ENCODE data around the gene MYCBP2. TPM values are rescaled to one million over a fixed set of nuclear protein-coding genes. Genes with fewer than 3 reads are reported as not detected.

The MYCBP2 gene
- total and polyA plus RNA-seq, 2 experiments from 2014 or later: 23.3 to 63.3 TPM

DNA sequence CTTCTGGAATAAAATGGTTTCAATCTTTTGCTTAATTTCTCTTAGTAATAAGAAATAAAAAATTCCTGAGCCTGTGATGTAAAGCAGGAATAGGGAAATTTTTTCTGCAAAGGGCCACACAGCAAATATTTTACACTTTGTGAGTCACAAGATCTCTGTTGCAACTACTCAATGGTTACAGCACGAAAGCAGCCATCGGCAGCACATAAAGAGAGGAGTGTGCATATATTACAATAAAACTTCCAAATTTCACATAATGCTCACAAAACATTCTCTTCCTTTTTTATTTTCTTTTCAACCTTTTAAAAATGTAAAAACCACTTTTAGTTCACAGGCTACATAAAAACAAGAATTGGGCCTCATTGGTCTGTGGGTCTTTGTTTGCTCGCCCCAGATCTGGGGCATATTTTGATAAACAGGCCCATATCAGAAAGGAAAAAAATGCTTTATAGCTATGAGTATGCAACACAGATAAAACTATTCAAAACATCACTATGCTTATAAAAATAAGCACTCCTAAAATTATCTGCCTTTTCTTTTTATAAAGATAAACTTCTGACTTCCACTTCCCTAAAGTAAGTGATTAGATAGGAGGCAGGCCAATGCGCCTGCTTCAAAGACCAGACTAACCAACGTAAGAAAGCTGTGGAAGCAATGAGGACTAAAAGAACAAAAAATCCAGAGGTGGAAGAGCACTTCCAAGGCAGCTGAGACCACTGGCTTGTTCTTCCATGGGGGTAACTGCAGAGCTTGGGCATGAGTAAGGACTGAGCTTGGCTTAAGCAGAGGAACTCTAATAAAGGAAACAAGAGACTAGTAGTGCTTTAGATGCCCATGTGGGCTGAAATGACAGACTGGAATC lies 26.5 kb downstream of the MYCBP2 start:
- no peak for TF ChIP-seq EZH2phosphoT487 (IDR thresholded peaks at IDR 0.05; ENCODE audit: low read depth, severe bottlenecking, unreplicated experiment)
- TF ChIP-seq EZH2 (IDR thresholded peaks at IDR 0.05; ENCODE audit: borderline replicate concordance): no peak
- TF ChIP-seq CTCF (IDR thresholded peaks at IDR 0.05; ENCODE audit: poor library complexity): no peak
- no peaks in the 10 kb centered on the region for H3K36me3 ChIP-seq (replicated peaks; ENCODE audit: insufficient read depth, low read depth)
- H3K9me3 ChIP-seq (ENCODE audit: low read depth): no peaks in the 10 kb centered on the region
- peak overlapping the region; percentile 3 for H2AFZ ChIP-seq
- H3K4me1 ChIP-seq (ENCODE audit: insufficient read depth): peaks cover 9% of the 10 kb centered on the region
- DNase-seq (ENCODE audit: low spot score): peak; percentile 28
- H3K27me3 ChIP-seq: no peaks in the 10 kb centered on the region
- H4K20me1 ChIP-seq (ENCODE audit: insufficient read depth, poor library complexity, severe bottlenecking): no peaks in the 10 kb centered on the region
- peak overlapping the region; percentile 55 for H3K27ac ChIP-seq
- no peak overlapping the region for H3K4me3 ChIP-seq
- peaks cover 81% of the 10 kb centered on the region for H3K79me2 ChIP-seq
- H3K9me2 ChIP-seq (replicated peaks; ENCODE audit: insufficient read depth): no peaks in the 10 kb centered on the region
- H3K4me2 ChIP-seq: peak overlapping the region; percentile 30
- WGBS (ENCODE audit: low lambda C conversion rate, missing lambda C conversion rate): 63% methylated on average over 5 of the region's 5 CpGs

DNA sequence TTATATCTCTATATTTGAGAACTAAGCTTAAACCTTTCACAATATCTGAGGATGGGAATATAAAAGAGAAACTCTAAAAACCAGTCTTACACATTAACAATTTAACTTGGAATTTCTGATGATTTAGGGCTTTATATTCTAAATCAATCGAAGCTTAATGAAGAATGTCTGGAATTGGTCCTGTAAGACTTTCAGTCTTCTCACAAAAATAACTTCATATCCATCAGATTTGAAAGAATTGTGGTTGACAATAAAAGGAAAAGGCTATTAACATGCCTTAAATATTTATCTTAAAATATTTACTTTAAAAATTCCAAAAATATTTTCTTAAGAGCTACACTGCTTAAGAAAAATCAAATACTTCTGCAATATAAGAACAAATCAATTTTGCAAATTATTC lies 27.3 kb downstream of the MYCBP2 start:
- 66% methylated on average over 1 of the region's 1 CpG for WGBS (ENCODE audit: low lambda C conversion rate, missing lambda C conversion rate)
- peak overlapping the region; percentile 30 for H3K4me2 ChIP-seq
- H4K20me1 ChIP-seq (ENCODE audit: insufficient read depth, poor library complexity, severe bottlenecking): no peaks in the 10 kb centered on the region
- TF ChIP-seq CTCF (IDR thresholded peaks at IDR 0.05; ENCODE audit: poor library complexity) (no peak), EZH2phosphoT487 (IDR thresholded peaks at IDR 0.05; ENCODE audit: low read depth, severe bottlenecking, unreplicated experiment) (no peak), EZH2 (IDR thresholded peaks at IDR 0.05; ENCODE audit: borderline replicate concordance) (no peak)
- H3K9me2 ChIP-seq (replicated peaks; ENCODE audit: insufficient read depth): no peaks in the 10 kb centered on the region
- H3K9me3 ChIP-seq (ENCODE audit: low read depth): no peaks in the 10 kb centered on the region
- peaks cover 9% of the 10 kb centered on the region for H3K4me1 ChIP-seq (ENCODE audit: insufficient read depth)
- H3K27me3 ChIP-seq: no peaks in the 10 kb centered on the region
- peak overlapping the region; percentile 21 for H3K27ac ChIP-seq
- H2AFZ ChIP-seq: no peak overlapping the region
- no peaks in the 10 kb centered on the region for H3K36me3 ChIP-seq (replicated peaks; ENCODE audit: insufficient read depth, low read depth)
- H3K79me2 ChIP-seq: peaks cover 73% of the 10 kb centered on the region
- DNase-seq (ENCODE audit: low spot score): no peak
- no peak overlapping the region for H3K4me3 ChIP-seq

DNA sequence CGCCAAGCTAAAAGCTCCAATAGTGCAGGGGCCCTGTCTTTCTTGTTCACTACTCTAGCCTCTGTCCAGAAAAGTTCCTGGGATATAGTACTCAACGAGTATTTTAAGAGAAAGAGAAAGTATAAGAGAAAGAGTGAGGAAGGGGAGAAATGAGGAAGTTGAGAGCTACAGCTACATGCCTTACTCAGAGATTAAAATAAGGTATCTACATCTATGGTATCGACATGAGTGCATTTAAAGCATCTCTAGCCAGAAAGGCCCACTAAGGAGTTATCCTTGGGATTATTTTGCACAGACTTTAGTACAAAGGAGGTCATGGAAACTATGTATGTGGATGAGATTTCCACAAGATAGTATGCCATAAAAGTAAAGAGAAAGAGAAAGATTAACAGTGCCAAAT lies 28.5 kb downstream of the MYCBP2 start:
- WGBS (ENCODE audit: low lambda C conversion rate, missing lambda C conversion rate): 96% methylated on average over 3 of the region's 3 CpGs
- Histone ChIP-seq H3K9me2 (replicated peaks; ENCODE audit: insufficient read depth) (no peaks in the 10 kb centered on the region), H3K4me1 (ENCODE audit: insufficient read depth) (peaks cover 9% of the 10 kb centered on the region), H2AFZ (no peak overlapping the region), H4K20me1 (ENCODE audit: insufficient read depth, poor library complexity, severe bottlenecking) (no peaks in the 10 kb centered on the region), H3K4me3 (no peak overlapping the region), H3K27me3 (no peaks in the 10 kb centered on the region), H3K4me2 (no peak overlapping the region), H3K9me3 (ENCODE audit: low read depth) (no peaks in the 10 kb centered on the region), H3K27ac (no peak overlapping the region), H3K79me2 (peaks cover 61% of the 10 kb centered on the region), H3K36me3 (replicated peaks; ENCODE audit: insufficient read depth, low read depth) (no peaks in the 10 kb centered on the region)
- TF ChIP-seq EZH2phosphoT487 (IDR thresholded peaks at IDR 0.05; ENCODE audit: low read depth, severe bottlenecking, unreplicated experiment) (no peak), CTCF (IDR thresholded peaks at IDR 0.05; ENCODE audit: poor library complexity) (no peak), EZH2 (IDR thresholded peaks at IDR 0.05; ENCODE audit: borderline replicate concordance) (no peak)
- DNase-seq (ENCODE audit: low spot score): no peak

All from hepatocyte (in vitro differentiated cells).